HG02763 (cell line): ENCODE measurements around the gene INMT.

Experiments used
- ATAC-seq: cut with Tn5 transposase; IDR thresholded peaks from one replicate; pipeline ENCODE4 v1.9.1; 2021; ENCODE audit warnings: mild to moderate bottlenecking, moderate library complexity; ENCODE audit not compliant: unreplicated experiment

Gene INMT

GRCh38 chr7:30805931-30806330 is 54.0 kb downstream of the INMT start:
- no peak for ATAC-seq
